Osteocyte (in vitro differentiated cells): ENCODE data around the gene OAS1. TPM values are rescaled to one million over a fixed set of nuclear protein-coding genes. Genes with fewer than 3 reads are reported as not detected.
"Not testable (repeated sequence)": the region's sequence is repeated elsewhere in the genome, so short reads cannot be mapped to it uniquely, and the experiment has no call there.

Experiments
- DNase-seq: peaks from one replicate; pipeline ENCODE4 v3.0.0; 2021; ENCODE audit warnings: mixed read lengths; ENCODE audit not compliant: unreplicated experiment; ENCODE audit errors: extremely low spot score
- H3K27ac Mint-ChIP-seq: one replicate; pipeline ENCODE4 v1.8.0; 2021; ENCODE audit warnings: mild to moderate bottlenecking, mixed read lengths; ENCODE audit not compliant: unreplicated experiment
- H3K27me3 Mint-ChIP-seq: one replicate; pipeline ENCODE4 v1.8.0; 2021; ENCODE audit warnings: mixed read lengths; ENCODE audit not compliant: unreplicated experiment
- H3K36me3 Mint-ChIP-seq: one replicate; pipeline ENCODE4 v1.8.0; 2021; ENCODE audit warnings: mixed read lengths; ENCODE audit not compliant: unreplicated experiment
- H3K4me1 Mint-ChIP-seq: one replicate; pipeline ENCODE4 v1.8.0; 2021; ENCODE audit warnings: mixed read lengths; ENCODE audit not compliant: unreplicated experiment
- H3K4me3 Mint-ChIP-seq: one replicate; pipeline ENCODE4 v1.8.0; 2021; ENCODE audit warnings: mild to moderate bottlenecking, moderate library complexity, mixed read lengths; ENCODE audit not compliant: unreplicated experiment
- H3K9me3 Mint-ChIP-seq: one replicate; pipeline ENCODE4 v1.8.0; 2021; ENCODE audit warnings: mixed read lengths; ENCODE audit not compliant: unreplicated experiment
- CTCF ChIP-seq: fragments of 200-600 bp; sonication (generic); IDR thresholded peaks from 2 replicates; pipeline ENCODE4 v1.5.0; 2021; ENCODE audit warnings: antibody characterized with exemption, mild to moderate bottlenecking, moderate library complexity
- total RNA-seq: library from RNA; stranded (reverse); gene quantifications from 2 replicates; pipeline ENCODE4 v1.2.1, GENCODE V29; 2021

The OAS1 gene
- total RNA-seq, 1 donor from 2014 or later, result 0.48 TPM

GRCh38 chr12:112916270-112916669 is 9.5 kb downstream of the OAS1 start:
- no peak for TF ChIP-seq CTCF
- Mint-ChIP-seq H3K27me3 (no peaks in the 10 kb centered on the region), H3K36me3 (no peaks in the 10 kb centered on the region), H3K9me3 (peaks cover 32% of the 10 kb centered on the region), H3K27ac (no peak overlapping the region), H3K4me1 (no peaks in the 10 kb centered on the region), H3K4me3 (no peak overlapping the region)
- DNase-seq, result no peak

GRCh38 chr12:112919121-112919520 is 12.4 kb downstream of the OAS1 start:
- TF ChIP-seq CTCF, result no peak
- Mint-ChIP-seq H3K36me3 (no peaks in the 10 kb centered on the region), H3K27me3 (no peaks in the 10 kb centered on the region), H3K27ac (no peak overlapping the region), H3K9me3 (peaks cover 18% of the 10 kb centered on the region), H3K4me3 (no peak overlapping the region), H3K4me1 (no peaks in the 10 kb centered on the region)
- DNase-seq, result no peak

- Mint-ChIP-seq H3K4me1 (no peaks in the 10 kb centered on the region), H3K4me3 (no peak overlapping the region), H3K27me3 (no peaks in the 10 kb centered on the region), H3K27ac (no peak overlapping the region), H3K36me3 (no peaks in the 10 kb centered on the region), H3K9me3 (peaks cover 5% of the 10 kb centered on the region)
- DNase-seq, result no peak
- TF ChIP-seq CTCF, result no peak
Measured at GRCh38 chr12:112924986-112925385, 18.2 kb downstream of the OAS1 start.

GRCh38 chr12:112926416-112927033 is 19.8 kb downstream of the OAS1 start:
- H3K36me3 Mint-ChIP-seq, H3K4me3 Mint-ChIP-seq, H3K4me1 Mint-ChIP-seq, H3K9me3 Mint-ChIP-seq, H3K27me3 Mint-ChIP-seq, H3K27ac Mint-ChIP-seq: not testable (repeated sequence)
- DNase-seq, result peak; percentile 34

- Mint-ChIP-seq H3K4me1 (no peaks in the 10 kb centered on the region), H3K4me3 (no peak overlapping the region)
Measured at GRCh38 chr12:112927475-112927874, 20.7 kb downstream of the OAS1 start.

More at GRCh38 chr12:112927475-112927874, 20.7 kb downstream of the OAS1 start:
- H3K27me3 Mint-ChIP-seq, result no peaks in the 10 kb centered on the region
- DNase-seq, result no peak
- no peak overlapping the region for H3K27ac Mint-ChIP-seq
- peaks cover 5% of the 10 kb centered on the region for H3K9me3 Mint-ChIP-seq
- H3K36me3 Mint-ChIP-seq, result no peaks in the 10 kb centered on the region
- no peak for TF ChIP-seq CTCF
